ELR (cell line): ENCODE measurements around the gene APOL1.
"Not testable (repeated sequence)": the region's sequence is repeated elsewhere in the genome, so short reads cannot be mapped to it uniquely, and the experiment has no call there.

Experiments used
- DNase-seq: peaks from one replicate; pipeline ENCODE4 v3.0.0-alpha.2; 2015; ENCODE audit warnings: low read depth

Gene APOL1

DNA sequence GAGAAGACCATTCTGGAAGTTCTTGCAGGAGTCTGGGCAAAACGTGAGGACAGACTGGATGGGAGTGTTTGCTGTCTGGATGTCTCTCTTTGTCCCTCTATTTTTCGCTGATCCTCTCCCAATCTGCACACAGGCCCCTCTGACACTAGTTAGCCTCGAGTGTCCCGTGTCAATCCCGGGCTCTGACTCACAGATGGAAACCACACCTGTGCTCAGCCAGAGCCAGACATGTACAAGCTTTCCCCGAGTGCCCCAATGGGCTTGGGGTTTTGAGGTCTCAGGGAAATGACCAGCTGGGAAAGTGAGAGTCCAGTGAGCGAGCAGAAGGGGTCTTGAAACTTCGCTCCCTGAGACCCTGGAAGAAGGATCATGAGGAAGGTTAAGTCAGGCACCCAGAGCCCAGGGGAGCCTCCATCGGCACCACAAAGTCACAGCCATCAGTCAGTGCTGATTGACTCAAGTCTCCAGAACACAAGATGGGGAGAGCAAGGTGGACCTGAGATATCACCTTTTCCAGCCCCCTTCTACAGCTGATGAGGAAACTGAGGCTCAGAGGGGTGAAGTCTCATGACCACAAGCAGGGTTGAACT lies 27.5 kb upstream of the APOL1 start:
- DNase-seq: no peak

DNA sequence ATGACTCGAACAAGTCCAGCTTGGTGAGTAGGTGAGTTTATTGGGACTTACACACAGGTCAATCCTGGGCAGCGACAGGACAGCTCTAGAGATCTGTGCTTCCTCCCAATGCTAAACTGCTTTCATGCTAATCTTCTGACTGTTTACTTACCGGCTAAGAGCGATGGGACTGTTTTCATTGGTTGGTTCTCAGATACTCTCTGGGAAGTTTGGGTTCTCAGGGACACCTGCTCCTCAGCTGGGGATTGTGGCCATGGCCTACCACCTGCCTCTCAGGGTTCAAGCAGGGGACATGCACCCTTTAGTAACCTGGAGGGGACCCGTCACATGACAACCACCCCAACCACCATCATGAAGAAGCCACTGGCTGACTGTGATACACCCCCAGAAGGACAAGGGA lies 26.7 kb upstream of the APOL1 start:
- DNase-seq: no peak

DNA sequence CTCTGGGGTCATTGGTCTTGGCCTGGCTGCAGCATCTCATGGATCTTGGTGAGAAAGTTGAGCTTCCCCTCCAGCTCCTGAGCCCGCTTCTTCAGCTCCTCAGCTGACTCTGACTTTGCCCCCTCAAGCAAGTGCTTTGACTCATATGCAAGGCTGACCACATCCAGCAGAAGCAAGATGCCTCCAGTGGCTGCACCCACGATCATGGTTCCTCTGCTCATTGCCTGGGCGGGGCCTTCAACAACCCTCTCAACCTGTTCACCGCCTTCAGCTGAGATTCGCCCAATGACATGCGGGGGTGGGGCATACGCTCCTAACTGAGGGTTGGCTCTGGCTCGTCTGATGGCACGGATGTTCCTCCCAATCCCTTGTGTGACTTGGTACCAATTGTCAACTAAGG lies 25.5 kb upstream of the APOL1 start:
- DNase-seq: peak; percentile 36

GRCh38 chr22:36227806-36228205 lies 25.1 kb upstream of the APOL1 start:
- DNase-seq: no peak

- not testable (repeated sequence) for DNase-seq
Measured at GRCh38 chr22:36228369-36228768, 24.6 kb upstream of the APOL1 start.

- no peak for DNase-seq
Measured at GRCh38 chr22:36228944-36229343, 24.0 kb upstream of the APOL1 start.

DNA sequence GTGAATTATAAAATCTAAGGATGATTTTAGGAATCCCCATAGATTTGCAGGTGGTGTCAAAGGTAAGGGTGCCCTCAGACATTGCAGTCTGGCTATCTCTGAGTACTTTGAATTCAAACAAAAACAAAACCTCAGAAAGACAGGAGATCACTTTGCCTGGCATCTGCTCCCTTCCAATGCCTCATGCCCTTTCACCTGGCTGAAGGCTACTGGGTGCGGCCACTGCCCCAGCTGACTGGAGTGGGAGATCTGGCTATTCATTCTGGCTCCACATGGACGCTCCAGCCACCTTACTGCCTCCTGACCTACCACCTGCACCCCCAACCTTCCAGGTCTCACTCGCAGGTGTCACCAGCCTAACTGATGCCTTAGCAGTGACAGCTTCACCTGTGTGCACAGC lies 23.3 kb upstream of the APOL1 start:
- not testable (repeated sequence) for DNase-seq

GRCh38 chr22:36231051-36231450 lies 21.9 kb upstream of the APOL1 start:
- DNase-seq: not testable (repeated sequence)

- no peak for DNase-seq
Measured at GRCh38 chr22:36232715-36233401, 20.1 kb upstream of the APOL1 start.

- no peak for DNase-seq
Measured at GRCh38 chr22:36233796-36234195, 19.1 kb upstream of the APOL1 start.

DNA sequence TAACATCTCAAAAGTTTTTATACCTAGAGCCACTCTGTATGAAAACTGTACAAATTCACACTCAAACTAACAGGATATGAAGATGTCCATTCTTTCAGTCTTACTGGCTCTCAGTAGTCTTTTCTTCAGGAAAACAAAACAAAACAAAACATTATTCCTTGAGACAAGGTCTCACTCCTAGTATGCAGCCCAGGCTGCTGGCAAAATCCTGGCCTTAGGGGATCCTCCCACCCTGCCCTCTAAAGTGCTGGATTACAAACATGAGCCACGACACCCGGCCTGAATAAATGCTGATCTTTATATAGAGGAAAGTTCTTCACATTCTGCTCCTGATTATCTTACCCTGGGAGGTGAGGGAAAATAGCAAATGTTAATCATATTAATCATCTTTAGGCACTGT lies 18.7 kb upstream of the APOL1 start:
- no peak for DNase-seq

- DNase-seq: no peak
Measured at GRCh38 chr22:36234919-36235318, 18.0 kb upstream of the APOL1 start.

- no peak for DNase-seq
Measured at GRCh38 chr22:36235585-36235984, 17.3 kb upstream of the APOL1 start.

GRCh38 chr22:36236388-36237319 lies 16.3 kb upstream of the APOL1 start:
- DNase-seq: no peak

- peak; percentile 25 for DNase-seq
Measured at GRCh38 chr22:36237462-36238372, 15.2 kb upstream of the APOL1 start.

- peak; percentile 26 for DNase-seq
Measured at GRCh38 chr22:36238373-36239149, 14.4 kb upstream of the APOL1 start.

GRCh38 chr22:36239150-36239400 lies 13.9 kb upstream of the APOL1 start:
- DNase-seq: no peak

DNA sequence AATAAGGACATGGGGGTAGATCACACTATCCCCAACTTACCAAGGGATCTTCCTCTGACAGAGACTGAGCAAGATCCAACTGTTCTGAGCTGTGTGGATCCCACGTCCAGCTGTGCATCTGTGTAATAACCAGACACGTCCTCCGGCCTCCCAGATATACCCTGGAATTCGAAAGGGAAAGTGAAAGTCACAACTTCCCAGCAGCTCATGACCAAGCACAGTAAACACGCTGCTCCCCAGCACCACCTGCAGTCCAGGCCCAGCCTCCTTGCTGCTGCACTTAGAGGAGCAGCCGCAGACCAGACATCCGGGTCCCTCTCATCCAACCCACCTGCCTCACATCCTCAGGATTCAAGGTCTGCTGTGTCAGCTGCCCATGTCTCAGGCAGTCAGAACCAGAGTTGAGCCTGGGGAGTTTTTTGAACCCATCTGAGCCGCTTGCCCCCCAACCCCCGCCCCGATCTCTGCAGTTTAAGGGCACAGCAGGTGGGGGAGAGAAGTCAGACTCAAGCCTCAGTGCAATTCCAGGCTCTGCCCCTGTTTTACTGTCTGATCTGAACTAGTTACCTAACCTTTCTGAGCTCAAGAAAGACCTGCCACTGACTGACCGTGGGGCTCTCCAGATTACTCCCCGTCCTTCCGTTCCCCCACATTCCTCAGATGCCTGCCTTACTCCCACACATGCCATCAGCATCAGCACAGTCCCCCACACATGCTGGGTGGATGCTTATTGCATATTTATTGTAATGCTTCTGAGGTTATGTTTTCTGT lies 13.3 kb upstream of the APOL1 start, which contains the start of gene APOL2:
Gene APOL2, minus strand, starts transcription at position 127 of the 771 bp plus-strand sequence. CDS start 6,365 bp downstream, outside the sequence.
- DNase-seq: peak; percentile 97

GRCh38 chr22:36243986-36244385 lies 8.9 kb upstream of the APOL1 start:
- DNase-seq: no peak
